ENCODE measurements around the gene SERP1. TPM values are rescaled to one million over a fixed set of nuclear protein-coding genes. Genes with fewer than 3 reads are reported as not detected.
"Not testable (repeated sequence)": the region's sequence is repeated elsewhere in the genome, so short reads cannot be mapped to it uniquely, and the experiment has no call there.

Gene SERP1
- total and polyA plus RNA-seq, 2 donors from 2014 or later: 84.0 to 90.3 TPM

DNA sequence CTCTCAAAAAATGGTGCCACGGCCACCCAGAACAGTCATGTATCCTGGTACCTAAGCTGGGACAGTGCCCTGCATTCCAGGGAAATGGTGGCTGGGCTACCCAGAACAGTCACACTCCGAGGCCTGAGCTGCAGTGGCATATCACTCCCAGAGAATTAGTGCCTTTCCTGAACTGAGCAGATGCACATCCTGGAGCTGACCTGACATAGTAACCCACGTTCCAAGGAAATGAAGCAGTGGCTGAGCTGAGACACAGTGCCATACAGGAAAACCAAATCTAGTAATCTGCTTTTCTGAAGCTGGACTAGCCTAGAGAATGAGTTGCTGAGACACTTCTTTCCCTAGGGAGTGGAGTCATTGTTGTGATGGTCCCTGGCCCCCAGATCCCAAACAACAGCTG lies 41.8 kb downstream of the SERP1 start:
- no peak for TF ChIP-seq CTCF (IDR thresholded peaks at IDR 0.05; ENCODE audit: borderline replicate concordance, extremely low read depth, insufficient read depth)
- Histone ChIP-seq H3K4me1 (ENCODE audit: control insufficient read depth in 2 of 3, insufficient read depth in 2 of 3, low read depth in 1 of 3, low read length in 3 of 3) (no peaks in the 10 kb centered on the region), H3K36me3 (ENCODE audit: control insufficient read depth in 2 of 3, insufficient read depth in 3 of 3, low read length in 3 of 3) (no peaks in the 10 kb centered on the region), H3K9ac (ENCODE audit: low read length in 3 of 3) (no peak overlapping the region), H3K27me3 (ENCODE audit: control insufficient read depth, insufficient read depth, low read length) (no peaks in the 10 kb centered on the region), H3K9me3 (ENCODE audit: control insufficient read depth in 2 of 3, insufficient read depth in 1 of 3, low read length in 3 of 3) (no peaks in the 10 kb centered on the region), H3K27ac (ENCODE audit: low read depth in 2 of 2, low read length in 2 of 2) (no peak overlapping the region), H3K4me3 (ENCODE audit: low read length in 3 of 3) (no peak overlapping the region)
- intact Hi-C loops (cut with DNase I): no loop called here
- FAIRE-seq: no peak
- DNase-seq: no peak

DNA sequence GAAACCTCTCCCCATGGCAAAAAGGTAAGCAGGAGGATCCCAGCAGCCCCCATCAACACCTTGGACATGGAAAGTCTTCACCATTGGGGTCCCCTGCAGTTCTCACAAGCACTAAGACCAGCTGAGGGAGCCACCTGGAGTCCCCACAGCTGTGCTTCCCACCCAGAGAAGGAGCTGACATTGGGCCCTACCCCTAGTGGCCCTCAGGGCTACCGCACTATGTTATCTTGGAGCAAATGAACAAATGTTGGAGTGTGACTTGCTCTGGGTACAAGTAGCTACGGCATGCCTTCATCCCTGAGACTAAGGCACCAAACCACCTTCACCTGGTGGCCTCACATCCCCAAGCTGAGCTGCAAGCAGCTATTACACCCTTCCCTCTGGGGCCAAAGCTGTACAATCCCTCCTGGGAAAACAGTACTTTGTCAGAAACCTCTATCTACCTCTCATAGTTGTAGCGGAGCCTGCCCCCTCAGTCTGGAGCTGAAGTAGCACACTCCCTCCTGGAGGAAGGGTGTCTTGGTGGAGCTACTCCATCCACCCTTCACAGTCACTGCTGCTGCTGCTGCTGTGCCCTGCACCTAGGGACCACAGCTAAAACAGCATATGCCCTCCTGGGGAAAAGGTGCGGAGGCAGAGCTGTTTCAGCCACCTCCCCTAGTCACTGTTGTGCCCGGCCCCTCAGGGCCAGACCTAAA lies 42.7 kb downstream of the SERP1 start:
- H3K27me3 ChIP-seq (ENCODE audit: control insufficient read depth, insufficient read depth, low read length): no peaks in the 10 kb centered on the region
- DNase-seq (no peak), FAIRE-seq (no peak)
- no peak overlapping the region for H3K4me3 ChIP-seq (ENCODE audit: low read length in 3 of 3)
- no peaks in the 10 kb centered on the region for H3K9me3 ChIP-seq (ENCODE audit: control insufficient read depth in 2 of 3, insufficient read depth in 1 of 3, low read length in 3 of 3)
- TF ChIP-seq CTCF (IDR thresholded peaks at IDR 0.05; ENCODE audit: borderline replicate concordance, extremely low read depth, insufficient read depth): no peak
- no peak overlapping the region for H3K27ac ChIP-seq (ENCODE audit: low read depth in 2 of 2, low read length in 2 of 2)
- H3K9ac ChIP-seq (ENCODE audit: low read length in 3 of 3): no peak overlapping the region
- no peaks in the 10 kb centered on the region for H3K4me1 ChIP-seq (ENCODE audit: control insufficient read depth in 2 of 3, insufficient read depth in 2 of 3, low read depth in 1 of 3, low read length in 3 of 3)
- intact Hi-C loops (cut with DNase I): no loop called here
- no peaks in the 10 kb centered on the region for H3K36me3 ChIP-seq (ENCODE audit: control insufficient read depth in 2 of 3, insufficient read depth in 3 of 3, low read length in 3 of 3)

DNA sequence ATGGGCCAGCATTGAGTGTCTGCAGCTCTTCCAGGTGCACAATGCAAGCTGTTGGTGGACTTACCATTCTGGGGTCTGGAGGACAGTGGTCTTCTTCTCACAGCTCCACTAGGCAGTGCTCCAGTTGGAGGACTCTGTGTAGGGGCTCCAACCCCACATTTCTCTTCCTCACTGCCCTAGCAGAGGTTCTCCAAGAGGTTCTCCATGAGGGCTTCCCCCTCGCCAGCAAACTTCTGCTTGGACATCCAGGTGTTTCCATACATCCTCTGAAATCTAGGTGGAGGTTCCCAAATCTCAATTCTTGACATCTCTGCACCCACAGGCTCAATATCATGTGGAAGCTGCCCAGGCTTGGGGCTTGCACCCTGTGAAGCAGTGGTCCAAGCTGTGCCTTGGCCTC lies 45.3 kb downstream of the SERP1 start:
- H3K4me3 ChIP-seq (ENCODE audit: low read length in 3 of 3); DNase-seq; H3K27me3 ChIP-seq (ENCODE audit: control insufficient read depth, insufficient read depth, low read length); H3K9me3 ChIP-seq (ENCODE audit: control insufficient read depth in 2 of 3, insufficient read depth in 1 of 3, low read length in 3 of 3); H3K36me3 ChIP-seq (ENCODE audit: control insufficient read depth in 2 of 3, insufficient read depth in 3 of 3, low read length in 3 of 3); H3K9ac ChIP-seq (ENCODE audit: low read length in 3 of 3); intact Hi-C loops (cut with DNase I); H3K27ac ChIP-seq (ENCODE audit: low read depth in 2 of 2, low read length in 2 of 2); H3K4me1 ChIP-seq (ENCODE audit: control insufficient read depth in 2 of 3, insufficient read depth in 2 of 3, low read depth in 1 of 3, low read length in 3 of 3); FAIRE-seq: not testable (repeated sequence)

DNA sequence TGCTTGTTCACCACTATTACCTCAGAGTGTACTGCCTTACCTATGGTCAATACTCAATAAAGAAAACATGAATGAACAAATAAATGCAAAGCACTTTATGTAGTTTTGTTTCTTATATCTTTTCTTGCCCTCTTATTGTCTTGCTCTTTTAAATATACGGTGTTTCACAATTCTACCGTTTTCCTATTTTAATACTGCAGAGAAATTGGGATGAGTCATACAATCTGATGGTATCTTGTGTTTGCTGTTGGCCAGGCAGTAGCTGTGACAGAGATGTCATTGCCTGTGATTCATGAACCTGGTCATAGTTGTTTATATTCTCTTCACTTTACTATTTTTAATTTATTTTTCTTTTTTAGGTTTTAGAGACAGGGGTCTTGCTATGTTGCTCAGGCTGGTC lies 48.3 kb downstream of the SERP1 start:
- no peaks in the 10 kb centered on the region for H3K36me3 ChIP-seq (ENCODE audit: control insufficient read depth in 2 of 3, insufficient read depth in 3 of 3, low read length in 3 of 3)
- no peaks in the 10 kb centered on the region for H3K4me1 ChIP-seq (ENCODE audit: control insufficient read depth in 2 of 3, insufficient read depth in 2 of 3, low read depth in 1 of 3, low read length in 3 of 3)
- FAIRE-seq: no peak
- no peak overlapping the region for H3K4me3 ChIP-seq (ENCODE audit: low read length in 3 of 3)
- no peaks in the 10 kb centered on the region for H3K9me3 ChIP-seq (ENCODE audit: control insufficient read depth in 2 of 3, insufficient read depth in 1 of 3, low read length in 3 of 3)
- no peaks in the 10 kb centered on the region for H3K27me3 ChIP-seq (ENCODE audit: control insufficient read depth, insufficient read depth, low read length)
- TF ChIP-seq CTCF (IDR thresholded peaks at IDR 0.05; ENCODE audit: borderline replicate concordance, extremely low read depth, insufficient read depth): no peak
- no peak overlapping the region for H3K9ac ChIP-seq (ENCODE audit: low read length in 3 of 3)
- intact Hi-C loops (cut with DNase I): loop anchor here (10.0 kb wide), 1 partner anchor 83 kb away; no protein-coding TSS in a partner anchor
- no peak overlapping the region for H3K27ac ChIP-seq (ENCODE audit: low read depth in 2 of 2, low read length in 2 of 2)
- no peak for DNase-seq
